ENCODE data around the gene CCDC146. TPM values are rescaled to one million over a fixed set of nuclear protein-coding genes. Genes with fewer than 3 reads are reported as not detected.
A peak's percentile ranks its signal among the peaks of the same experiment; 100 is the strongest.
"Not testable (repeated sequence)": the region's sequence is repeated elsewhere in the genome, so short reads cannot be mapped to it uniquely, and the experiment has no call there.

The CCDC146 gene
- total and polyA plus RNA-seq, 9 of the 15 experiments (the other 6 are each of a cell fraction or from before 2014, with no cell fraction given): 0.10 to 0.98 (median 0.26) TPM; not detected in 1

GRCh38 chr7:77131781-77132180, 9.4 kb downstream of the CCDC146 start:
- H3K4me3 ChIP-seq; BruUV-seq (replicated peaks); FAIRE-seq; H3K27ac ChIP-seq (ENCODE audit: extremely low read depth, low read depth, low read length); H3K4me2 ChIP-seq (ENCODE audit: insufficient read depth, low read length); H3K9me3 ChIP-seq (replicated peaks; ENCODE audit: control insufficient read depth, insufficient read depth, low read depth, low read length); intact Hi-C loops (cut with micrococcal nuclease); ATAC-seq; POLR2A ChIA-PET; CTCF ChIA-PET (ENCODE audit: low intra/inter-chr PET ratio); H3K9me1 ChIP-seq (ENCODE audit: control insufficient read depth, insufficient read depth, low read length); in situ Hi-C loops (cut with MboI); H2AFZ ChIP-seq (ENCODE audit: low read depth, low read length); H4K20me1 ChIP-seq (replicated peaks; ENCODE audit: control insufficient read depth, insufficient read depth, low read length); H3K4me1 ChIP-seq (replicated peaks in 1 of 2; ENCODE audit: control insufficient read depth in 2 of 2, insufficient read depth in 2 of 2, low read length in 2 of 2); H3K9ac ChIP-seq (ENCODE audit: insufficient read depth in 1 of 2, low read depth in 2 of 2, low read length in 2 of 2); H3K27me3 ChIP-seq (ENCODE audit: control insufficient read depth in 2 of 2, insufficient read depth in 2 of 2, low read length in 2 of 2); DNase-seq (ENCODE audit: extremely low read depth in 1 of 4, low spot score in 3 of 4); H3K79me2 ChIP-seq (ENCODE audit: control insufficient read depth, insufficient read depth, low read length); H3K36me3 ChIP-seq (ENCODE audit: control insufficient read depth, insufficient read depth, low read length): not testable (repeated sequence)
- TF ChIP-seq RFX1 (IDR thresholded peaks at IDR 0.05): peak; percentile 51
- 5% methylated on average over 1 of the region's 3 CpGs for WGBS (ENCODE audit: insufficient coverage, low coverage, missing lambda C conversion rate)

- in situ Hi-C loops (cut with MboI); H4K20me1 ChIP-seq (replicated peaks; ENCODE audit: control insufficient read depth, insufficient read depth, low read length); H3K9me3 ChIP-seq (replicated peaks; ENCODE audit: control insufficient read depth, insufficient read depth, low read depth, low read length); intact Hi-C loops (cut with micrococcal nuclease); H3K27ac ChIP-seq (ENCODE audit: extremely low read depth, low read depth, low read length); H2AFZ ChIP-seq (ENCODE audit: low read depth, low read length); H3K9ac ChIP-seq (ENCODE audit: insufficient read depth in 1 of 2, low read depth in 2 of 2, low read length in 2 of 2); H3K27me3 ChIP-seq (ENCODE audit: control insufficient read depth in 2 of 2, insufficient read depth in 2 of 2, low read length in 2 of 2); H3K4me1 ChIP-seq (replicated peaks in 1 of 2; ENCODE audit: control insufficient read depth in 2 of 2, insufficient read depth in 2 of 2, low read length in 2 of 2); FAIRE-seq; CTCF ChIA-PET (ENCODE audit: low intra/inter-chr PET ratio); ATAC-seq; POLR2A ChIA-PET; H3K4me2 ChIP-seq (ENCODE audit: insufficient read depth, low read length); H3K9me1 ChIP-seq (ENCODE audit: control insufficient read depth, insufficient read depth, low read length); H3K4me3 ChIP-seq; DNase-seq (ENCODE audit: extremely low read depth in 1 of 4, low spot score in 3 of 4); H3K36me3 ChIP-seq (ENCODE audit: control insufficient read depth, insufficient read depth, low read length); H3K79me2 ChIP-seq (ENCODE audit: control insufficient read depth, insufficient read depth, low read length); BruUV-seq (replicated peaks): not testable (repeated sequence)
- peak; percentile 11 for TF ChIP-seq RBM25 (IDR thresholded peaks at IDR 0.05; ENCODE audit: low read depth, low read length, severe bottlenecking)
- WGBS (ENCODE audit: insufficient coverage, low coverage, missing lambda C conversion rate): 0% methylated on average over 2 of the region's 2 CpGs
These were observed 16.3 kb downstream of the CCDC146 start for GRCh38 chr7:77138668-77139067.

DNA sequence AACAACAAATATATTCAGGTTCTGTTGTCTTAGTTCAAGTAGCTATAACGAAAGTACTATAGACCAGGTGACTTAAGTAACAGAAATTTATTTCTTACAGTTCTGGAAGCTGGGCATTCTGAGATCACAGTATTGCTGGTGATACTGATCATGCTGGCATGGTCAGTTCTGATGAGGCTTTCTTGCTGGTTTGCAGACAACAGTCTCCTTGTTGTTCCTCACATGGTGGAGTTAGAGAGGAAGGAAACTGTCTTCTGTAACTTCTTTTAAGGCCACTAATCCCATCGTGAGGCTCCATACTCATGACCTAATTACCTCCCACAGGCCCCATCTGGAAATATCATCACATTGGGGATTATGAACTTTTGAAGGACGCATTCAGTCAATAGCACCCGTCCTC, 17.9 kb downstream of the CCDC146 start:
- WGBS (ENCODE audit: insufficient coverage, low coverage, missing lambda C conversion rate): 10% methylated on average over 2 of the region's 4 CpGs
- in situ Hi-C loops (cut with MboI); intact Hi-C loops (cut with micrococcal nuclease): not testable (repeated sequence)

GRCh38 chr7:77152232-77152631, 29.8 kb downstream of the CCDC146 start:
- POLR2A ChIA-PET; H2AFZ ChIP-seq (ENCODE audit: low read depth, low read length); H3K4me2 ChIP-seq (ENCODE audit: insufficient read depth, low read length); H3K27me3 ChIP-seq (ENCODE audit: control insufficient read depth in 2 of 2, insufficient read depth in 2 of 2, low read length in 2 of 2); H3K27ac ChIP-seq (ENCODE audit: extremely low read depth, low read depth, low read length); intact Hi-C loops (cut with micrococcal nuclease); H3K79me2 ChIP-seq (ENCODE audit: control insufficient read depth, insufficient read depth, low read length); DNase-seq (ENCODE audit: extremely low read depth in 1 of 4, low spot score in 3 of 4); H3K9me1 ChIP-seq (ENCODE audit: control insufficient read depth, insufficient read depth, low read length); H3K4me1 ChIP-seq (replicated peaks in 1 of 2; ENCODE audit: control insufficient read depth in 2 of 2, insufficient read depth in 2 of 2, low read length in 2 of 2); H4K20me1 ChIP-seq (replicated peaks; ENCODE audit: control insufficient read depth, insufficient read depth, low read length); H3K36me3 ChIP-seq (ENCODE audit: control insufficient read depth, insufficient read depth, low read length); H3K9ac ChIP-seq (ENCODE audit: insufficient read depth in 1 of 2, low read depth in 2 of 2, low read length in 2 of 2); FAIRE-seq; BruUV-seq (replicated peaks); H3K9me3 ChIP-seq (replicated peaks; ENCODE audit: control insufficient read depth, insufficient read depth, low read depth, low read length); H3K4me3 ChIP-seq; CTCF ChIA-PET (ENCODE audit: low intra/inter-chr PET ratio); ATAC-seq; in situ Hi-C loops (cut with MboI): not testable (repeated sequence)

More for the DNA sequence above, 17.9 kb downstream of the CCDC146 start:
- BruUV-seq (replicated peaks); H3K4me1 ChIP-seq (replicated peaks in 1 of 2; ENCODE audit: control insufficient read depth in 2 of 2, insufficient read depth in 2 of 2, low read length in 2 of 2); FAIRE-seq; ATAC-seq; H3K27ac ChIP-seq (ENCODE audit: extremely low read depth, low read depth, low read length); DNase-seq (ENCODE audit: extremely low read depth in 1 of 4, low spot score in 3 of 4); H3K4me2 ChIP-seq (ENCODE audit: insufficient read depth, low read length); H3K9ac ChIP-seq (ENCODE audit: insufficient read depth in 1 of 2, low read depth in 2 of 2, low read length in 2 of 2); H3K4me3 ChIP-seq; H4K20me1 ChIP-seq (replicated peaks; ENCODE audit: control insufficient read depth, insufficient read depth, low read length); H3K79me2 ChIP-seq (ENCODE audit: control insufficient read depth, insufficient read depth, low read length); H3K9me1 ChIP-seq (ENCODE audit: control insufficient read depth, insufficient read depth, low read length); H3K9me3 ChIP-seq (replicated peaks; ENCODE audit: control insufficient read depth, insufficient read depth, low read depth, low read length); POLR2A ChIA-PET; H3K27me3 ChIP-seq (ENCODE audit: control insufficient read depth in 2 of 2, insufficient read depth in 2 of 2, low read length in 2 of 2); CTCF ChIA-PET (ENCODE audit: low intra/inter-chr PET ratio); H3K36me3 ChIP-seq (ENCODE audit: control insufficient read depth, insufficient read depth, low read length); H2AFZ ChIP-seq (ENCODE audit: low read depth, low read length): not testable (repeated sequence)

Measured in K562 (cell line).